Peyer's patch (tissue), 4 donors: ENCODE data around the gene RPS21. TPM values are rescaled to one million over a fixed set of nuclear protein-coding genes. Genes with fewer than 3 reads are reported as not detected.

ENCODE experiments used
- DNase-seq, 3 donors: peaks; one replicate each; pipeline ENCODE4 v3.0.0-alpha.2; 2017 to 2019
- H3K27ac ChIP-seq, 4 donors: fragments of 200-600 bp; sonication (generic); one replicate each; pipeline ENCODE4 v1.5.1; 2016 to 2019
- H3K27me3 ChIP-seq, 2 donors: fragments of 200-600 bp; sonication (generic); one replicate each; pipeline ENCODE4 v1.5.1; 2019
- H3K36me3 ChIP-seq, 3 donors: fragments of 200-600 bp; sonication (generic); one replicate each; pipeline ENCODE4 v1.5.1; 2016 to 2019
- H3K4me1 ChIP-seq, 4 donors: fragments of 200-600 bp; sonication (generic); one replicate each; pipeline ENCODE4 v1.5.1; 2016 to 2019
- H3K4me3 ChIP-seq, 4 donors: fragments of 200-600 bp; sonication (generic); 1 replicate in 3 of 4; 2 replicates in 1 of 4; pipeline ENCODE4 v1.5.1; 2016 to 2019; ENCODE audit warnings: mild to moderate bottlenecking in 1 of 4
- H3K9me3 ChIP-seq, 4 donors: fragments of 200-600 bp; sonication (generic); one replicate each; pipeline ENCODE4 v1.5.1; 2016 to 2019; ENCODE audit warnings: mild to moderate bottlenecking in 1 of 4
- CTCF ChIP-seq, 6 experiments: fragments of 450-650 bp in 4 of 6; fragments of 200-600 bp in 2 of 6; sonication (generic) in 1 of 6; IDR thresholded peaks; one replicate each; pipeline ENCODE4 v1.5.1; 2017 to 2019; ENCODE audit warnings: antibody characterized with exemption in 6 of 6, mild to moderate bottlenecking in 3 of 6, moderate library complexity in 1 of 6
- POLR2A ChIP-seq, 2 donors: fragments of 450-650 bp; IDR thresholded peaks; one replicate each; pipeline ENCODE4 v1.5.1; 2017; ENCODE audit warnings: antibody characterized with exemption in 2 of 2, mild to moderate bottlenecking in 2 of 2, moderate library complexity in 2 of 2
- total RNA-seq, 4 donors: library from RNA; depleted of rRNA; stranded (reverse); fragments of >200 nt; gene quantifications; one replicate each; pipeline ENCODE4 v1.1.0, GENCODE V29; 2016

RPS21 gene
- total RNA-seq, 4 donors from 2014 or later, result 507 to 769 (median 622) TPM

DNA sequence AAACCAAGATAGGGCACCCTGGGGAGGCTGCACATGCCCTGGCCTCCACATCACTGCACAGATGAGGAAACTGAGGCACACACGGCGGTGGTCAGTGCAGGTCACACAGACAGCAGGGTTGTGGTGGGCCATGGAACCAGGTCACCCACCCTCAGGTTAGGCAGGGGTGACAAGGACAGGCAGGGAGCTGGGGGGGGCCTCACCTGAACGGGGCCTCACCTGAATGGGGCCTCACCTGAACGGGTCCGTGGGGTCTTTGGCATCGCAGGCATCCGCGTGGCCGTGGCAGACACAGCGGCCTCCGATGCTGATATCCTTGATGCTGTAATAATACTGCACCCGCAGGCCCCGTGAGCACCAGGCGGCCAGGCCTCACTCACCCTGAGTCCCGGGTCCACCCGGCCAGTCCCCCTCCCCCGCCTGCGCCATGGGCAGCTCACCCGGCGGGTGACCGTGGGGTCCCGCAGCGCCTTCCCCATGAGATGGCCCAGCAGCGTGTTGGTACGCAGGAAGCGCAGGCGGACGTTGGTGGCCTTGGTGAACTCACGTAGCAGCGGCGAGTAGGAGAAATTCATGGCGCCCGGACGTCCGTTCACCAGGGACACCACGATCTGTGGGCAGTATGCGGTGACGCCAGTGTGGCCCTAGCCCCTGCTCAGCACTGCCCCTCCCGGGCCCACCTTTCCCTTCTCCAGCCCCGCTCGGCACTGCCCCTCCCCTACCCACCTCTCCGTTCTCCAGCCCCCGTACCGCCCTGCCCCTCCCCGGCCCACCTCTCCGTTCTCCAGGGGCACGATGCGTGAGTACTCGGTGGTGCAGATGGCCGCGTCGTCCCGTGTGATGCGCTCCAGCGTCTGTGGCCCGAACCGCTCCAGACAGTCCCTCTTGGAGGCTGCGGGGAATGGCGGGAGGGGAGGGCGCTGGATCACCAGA lies 35.2 kb upstream of the RPS21 start:
- no peak overlapping the region for H3K4me3 ChIP-seq
- H3K27me3 ChIP-seq, result no peaks in the 10 kb centered on the region
- TF ChIP-seq POLR2A (IDR thresholded peaks at IDR 0.05), result no peak
- TF ChIP-seq CTCF (IDR thresholded peaks at IDR 0.05), result no peak
- no peaks in the 10 kb centered on the region for H3K9me3 ChIP-seq
- H3K27ac ChIP-seq, result no peak overlapping the region
- peaks cover 0 to 25% (median 0%) of the 10 kb centered on the region in 4 donors for H3K4me1 ChIP-seq
- H3K36me3 ChIP-seq, result peaks cover 0 to 16% (median 0%) of the 10 kb centered on the region in 3 donors
- no peak for DNase-seq

GRCh38 chr20:62352402-62353288 lies 34.3 kb upstream of the RPS21 start:
- Histone ChIP-seq H3K9me3 (no peaks in the 10 kb centered on the region), H3K4me3 (no peak overlapping the region), H3K4me1 (peaks cover 0 to 34% (median 0%) of the 10 kb centered on the region in 4 donors), H3K27ac (peak overlapping the region in 1 of 4 donors; percentile 52), H3K27me3 (no peaks in the 10 kb centered on the region), H3K36me3 (peaks cover 0 to 16% (median 0%) of the 10 kb centered on the region in 3 donors)
- no peak for DNase-seq
- TF ChIP-seq POLR2A (IDR thresholded peaks at IDR 0.05), result no peak
- TF ChIP-seq CTCF (IDR thresholded peaks at IDR 0.05), result peak in 2 of 6 experiments; percentile 20 to 22

DNA sequence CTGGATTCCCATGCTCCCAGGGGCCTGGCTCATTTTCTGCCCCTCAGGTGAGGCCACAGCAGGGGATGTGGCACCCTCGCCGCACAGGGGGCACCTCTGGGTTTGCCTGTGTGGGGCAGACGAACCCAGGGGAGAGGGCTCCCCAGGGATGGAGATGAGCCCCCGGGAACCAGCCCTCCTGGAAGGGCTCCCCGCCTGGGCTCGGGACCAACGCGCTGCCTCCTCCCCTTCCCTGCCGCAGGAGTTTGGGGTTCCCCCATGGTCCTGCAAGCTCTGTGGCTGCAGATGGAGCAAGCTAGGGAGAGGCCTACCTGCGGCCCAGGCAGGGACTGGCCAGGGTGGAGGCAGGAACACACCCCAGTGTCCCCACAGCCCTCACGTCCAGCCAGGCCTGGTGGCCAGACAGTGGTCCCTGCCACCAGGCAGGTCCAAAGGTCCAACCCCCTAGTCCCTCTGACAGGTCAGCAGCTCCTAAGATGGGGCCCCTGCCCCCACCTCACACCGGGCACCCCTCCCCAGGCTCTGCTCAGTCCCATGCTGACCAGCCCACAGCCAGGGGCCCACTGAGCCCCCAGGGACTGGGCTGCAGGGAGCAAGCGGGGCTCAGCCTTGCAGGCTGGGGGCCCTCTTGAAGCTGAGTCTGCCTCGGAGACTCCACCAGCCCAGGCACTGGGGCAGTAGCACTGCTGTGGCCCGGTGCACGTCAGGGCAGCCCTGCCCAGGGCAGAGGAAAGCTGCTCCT lies 33.4 kb upstream of the RPS21 start:
- no peak overlapping the region for H3K4me3 ChIP-seq
- no peaks in the 10 kb centered on the region for H3K9me3 ChIP-seq
- H3K27me3 ChIP-seq, result no peaks in the 10 kb centered on the region
- no peak for DNase-seq
- no peak for TF ChIP-seq POLR2A (IDR thresholded peaks at IDR 0.05)
- H3K4me1 ChIP-seq, result peaks cover 0 to 42% (median 0%) of the 10 kb centered on the region in 4 donors
- H3K36me3 ChIP-seq, result peaks cover 0 to 16% (median 0%) of the 10 kb centered on the region in 3 donors
- H3K27ac ChIP-seq, result peak overlapping the region in 1 of 4 donors; percentile 52

DNA sequence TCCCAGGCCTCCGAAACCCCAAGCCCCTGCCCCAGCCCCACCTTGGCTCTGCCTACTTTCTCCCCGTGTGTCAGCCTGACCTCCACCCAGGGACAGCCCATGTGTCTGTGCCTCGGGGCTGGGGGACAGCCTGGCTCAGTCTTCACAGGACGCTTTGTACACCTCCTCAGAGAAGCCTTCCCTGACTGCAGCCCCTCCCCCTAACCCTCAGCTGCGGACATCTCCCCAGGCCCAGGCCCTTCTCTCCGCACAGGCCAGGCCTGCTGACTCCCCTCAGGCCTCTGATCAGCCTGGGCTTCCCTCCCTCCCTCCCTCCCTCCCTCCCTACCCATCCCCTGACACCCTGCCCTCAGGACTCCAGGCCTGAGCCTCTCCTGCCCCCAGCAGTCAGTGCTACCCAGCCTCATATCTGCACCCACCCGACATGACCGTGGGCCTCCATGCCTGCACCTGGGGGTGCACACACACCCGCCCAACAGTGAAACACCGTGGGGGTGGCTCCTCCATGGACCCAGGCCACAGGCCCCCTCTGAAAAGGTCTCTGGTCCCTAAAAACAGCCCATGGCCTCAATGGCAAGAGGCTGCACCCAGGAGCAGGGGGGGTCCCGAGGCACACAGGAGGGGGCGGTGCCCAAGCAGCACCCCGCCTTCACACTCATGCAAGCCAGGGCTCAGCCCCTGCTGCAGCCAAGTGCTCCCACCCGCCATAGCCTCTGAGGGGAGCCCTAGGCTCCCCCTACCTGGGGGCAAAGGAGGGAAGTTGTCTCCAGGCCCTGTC lies 32.7 kb upstream of the RPS21 start:
- Histone ChIP-seq H3K4me3 (no peak overlapping the region), H3K36me3 (peaks cover 0 to 16% (median 0%) of the 10 kb centered on the region in 3 donors), H3K9me3 (no peaks in the 10 kb centered on the region), H3K27me3 (no peaks in the 10 kb centered on the region), H3K4me1 (peaks cover 0 to 50% (median 0%) of the 10 kb centered on the region in 4 donors), H3K27ac (peak overlapping the region in 1 of 4 donors; percentile 89)
- no peak for TF ChIP-seq CTCF (IDR thresholded peaks at IDR 0.05)
- DNase-seq, result no peak

DNA sequence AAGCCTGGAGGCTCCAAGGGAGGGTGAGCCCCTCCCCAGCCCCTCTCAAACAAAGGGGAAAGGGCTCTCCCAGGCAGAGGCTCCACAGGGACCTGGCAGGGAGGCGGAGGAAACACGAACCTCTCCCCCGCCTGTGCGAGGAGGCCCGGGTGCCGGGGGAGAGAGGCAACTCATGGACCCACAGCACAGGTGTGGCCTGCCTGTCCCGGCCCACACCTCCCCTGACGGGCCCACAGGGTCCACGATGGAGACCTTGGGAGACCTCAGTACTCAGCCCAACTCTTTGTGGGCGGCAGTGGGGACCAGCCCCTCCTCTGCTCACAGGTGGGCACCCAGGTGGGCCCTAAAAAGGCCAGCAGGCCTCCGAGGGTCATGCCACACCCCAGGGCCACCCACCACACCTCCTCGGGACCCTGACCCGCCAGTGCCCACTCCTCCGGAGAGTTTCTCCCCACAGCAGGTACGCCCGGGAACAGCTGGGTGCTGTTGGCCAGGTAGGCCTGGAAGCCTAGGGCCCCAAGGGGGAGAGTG lies 32.0 kb upstream of the RPS21 start:
- TF ChIP-seq CTCF (IDR thresholded peaks at IDR 0.05) (no peak), POLR2A (IDR thresholded peaks at IDR 0.05) (no peak)
- peaks cover 0 to 56% (median 0%) of the 10 kb centered on the region in 4 donors for H3K4me1 ChIP-seq
- H3K36me3 ChIP-seq, result peaks cover 0 to 16% (median 0%) of the 10 kb centered on the region in 3 donors
- no peaks in the 10 kb centered on the region for H3K27me3 ChIP-seq
- H3K9me3 ChIP-seq, result no peaks in the 10 kb centered on the region
- no peak for DNase-seq
- peak overlapping the region in 3 of 4 donors; percentile 62 to 89 (median 77) for H3K27ac ChIP-seq
- peak overlapping the region in 1 of 4 donors; percentile 3 for H3K4me3 ChIP-seq
